HL-60 (cell line): Measurements from ENCODE around the gene DNAAF3.

Experiments used
- CTCF ChIP-seq: IDR thresholded peaks from one replicate; pipeline ENCODE4 v1.5.1; 2011; ENCODE audit warnings: low read length, control low read depth, inconsistent platforms; ENCODE audit not compliant: insufficient read depth
- POLR2AphosphoS5 ChIP-seq: IDR thresholded peaks from 2 replicates; pipeline ENCODE4 v1.6.1; 2012; ENCODE audit warnings: low read depth
- REST ChIP-seq: IDR thresholded peaks from 2 replicates; pipeline ENCODE4 v1.6.1; 2012; ENCODE audit warnings: low read depth; ENCODE audit not compliant: insufficient replicate concordance

DNA sequence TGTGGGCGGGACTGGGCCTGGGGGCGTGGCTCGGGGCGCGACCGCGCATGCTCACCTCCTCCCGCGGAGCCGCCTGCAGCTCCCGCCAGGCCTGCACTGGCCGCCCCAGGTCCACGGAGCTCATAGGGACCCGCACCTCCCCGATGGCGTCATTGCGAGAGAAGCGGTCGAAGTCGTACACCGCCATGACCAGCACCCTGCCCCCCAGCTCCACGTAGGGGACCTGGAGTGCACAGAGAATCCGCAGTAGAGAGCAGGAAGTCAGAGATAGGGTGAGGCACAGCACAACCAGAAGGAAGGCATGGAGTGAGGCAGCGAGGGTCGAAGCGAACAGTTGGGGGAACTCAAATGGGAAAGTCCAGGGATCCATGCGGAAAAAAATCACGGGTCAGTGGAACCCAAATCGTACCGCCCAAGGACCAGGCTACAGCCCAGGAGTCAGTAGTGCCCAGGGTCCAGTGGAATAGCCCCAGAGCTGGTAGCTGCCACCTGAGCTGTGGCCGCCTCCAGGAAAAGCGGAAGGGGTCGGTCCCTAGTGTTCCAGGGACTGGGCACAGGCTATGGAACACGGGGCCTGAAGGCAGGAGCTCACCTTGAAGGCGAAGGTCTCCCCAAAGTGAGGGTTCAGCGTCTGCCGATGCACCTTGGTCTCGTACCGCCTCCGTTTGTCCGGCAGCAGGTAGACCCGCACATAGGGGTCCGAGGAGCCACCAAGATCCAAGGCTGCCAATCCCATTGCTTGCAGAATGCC lies 8.9 kb upstream of the DNAAF3 start:
- TF ChIP-seq CTCF = no peak
- TF ChIP-seq REST = no peak
- no peak for TF ChIP-seq POLR2AphosphoS5
